D721Med (cell line): ENCODE measurements around the gene ANAPC5.
"Not testable (repeated sequence)": the region's sequence is repeated elsewhere in the genome, so short reads cannot be mapped to it uniquely, and the experiment has no call there.

ENCODE experiments used
- DNase-seq: peaks from one replicate; pipeline ENCODE4 v3.0.0; 2011; ENCODE audit warnings: low spot score; ENCODE audit not compliant: insufficient read length
- FAIRE-seq: peaks from 2 replicates; lab custom pipeline; 2011; peaks lifted over from hg19 to GRCh38; lab: Jason Lieb, UNC
- TF ChIP-seq, protein P1 (sequence below): IDR thresholded peaks from 2 replicates; pipeline ENCODE4 v1.5.1; 2012; ENCODE audit warnings: mild to moderate bottlenecking, control low read depth; ENCODE audit not compliant: insufficient read depth; ENCODE audit errors: missing control alignments

Gene ANAPC5

DNA sequence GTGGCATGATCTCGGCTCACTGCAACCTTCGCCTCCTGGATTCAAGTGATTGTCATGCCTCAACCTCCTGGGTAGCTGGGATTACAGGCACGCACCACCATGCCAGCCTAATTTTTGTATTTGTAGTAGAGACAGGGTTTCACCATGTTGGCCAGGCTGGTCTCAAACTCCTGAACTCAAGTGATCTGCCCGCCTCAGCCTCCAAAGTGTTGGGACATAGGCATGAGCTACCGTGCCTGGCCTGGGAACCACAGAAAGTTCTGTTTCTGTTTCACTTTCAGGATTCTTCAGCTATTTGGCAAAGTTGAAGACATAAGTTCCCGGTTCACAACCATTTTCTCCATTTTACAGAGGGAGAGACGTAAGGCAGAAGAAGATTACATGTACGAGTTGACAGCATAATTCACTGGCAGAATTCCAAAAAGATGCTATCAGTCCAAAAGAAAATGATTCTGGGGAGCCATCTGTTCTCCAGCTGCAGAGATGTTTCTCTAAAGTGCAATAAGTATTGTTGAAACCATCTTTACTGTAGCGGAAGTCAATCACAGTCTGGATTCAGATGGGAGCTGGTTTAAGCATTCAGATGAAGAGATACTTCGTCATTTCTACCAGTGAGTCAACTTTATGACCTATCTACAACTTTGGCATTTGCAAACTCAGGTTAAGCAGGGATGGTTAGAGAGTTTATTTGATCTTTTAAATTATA lies 39.6 kb upstream of the ANAPC5 start:
- DNase-seq (no peak), FAIRE-seq (no peak)
- TF ChIP-seq, protein P1, sequence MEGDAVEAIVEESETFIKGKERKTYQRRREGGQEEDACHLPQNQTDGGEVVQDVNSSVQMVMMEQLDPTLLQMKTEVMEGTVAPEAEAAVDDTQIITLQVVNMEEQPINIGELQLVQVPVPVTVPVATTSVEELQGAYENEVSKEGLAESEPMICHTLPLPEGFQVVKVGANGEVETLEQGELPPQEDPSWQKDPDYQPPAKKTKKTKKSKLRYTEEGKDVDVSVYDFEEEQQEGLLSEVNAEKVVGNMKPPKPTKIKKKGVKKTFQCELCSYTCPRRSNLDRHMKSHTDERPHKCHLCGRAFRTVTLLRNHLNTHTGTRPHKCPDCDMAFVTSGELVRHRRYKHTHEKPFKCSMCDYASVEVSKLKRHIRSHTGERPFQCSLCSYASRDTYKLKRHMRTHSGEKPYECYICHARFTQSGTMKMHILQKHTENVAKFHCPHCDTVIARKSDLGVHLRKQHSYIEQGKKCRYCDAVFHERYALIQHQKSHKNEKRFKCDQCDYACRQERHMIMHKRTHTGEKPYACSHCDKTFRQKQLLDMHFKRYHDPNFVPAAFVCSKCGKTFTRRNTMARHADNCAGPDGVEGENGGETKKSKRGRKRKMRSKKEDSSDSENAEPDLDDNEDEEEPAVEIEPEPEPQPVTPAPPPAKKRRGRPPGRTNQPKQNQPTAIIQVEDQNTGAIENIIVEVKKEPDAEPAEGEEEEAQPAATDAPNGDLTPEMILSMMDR = no peak

DNA sequence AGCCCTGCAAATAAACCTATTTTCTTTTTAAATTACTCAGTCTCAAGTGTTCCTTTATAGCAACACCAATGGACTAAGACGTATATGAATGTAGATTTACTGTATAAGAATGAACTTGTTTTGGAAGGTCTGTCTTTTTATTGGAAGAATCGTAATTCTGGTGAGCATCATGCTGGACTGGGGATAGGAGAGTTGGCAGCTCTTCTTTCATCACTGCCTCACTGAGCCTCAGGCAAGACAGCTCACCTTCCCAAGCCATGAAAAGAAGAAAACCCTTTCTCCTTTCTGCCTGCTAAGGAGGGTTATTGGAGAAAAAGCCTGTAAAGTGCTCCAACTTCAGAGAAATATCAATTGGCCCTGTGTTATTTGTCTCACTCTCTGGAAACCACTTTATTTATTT lies 38.6 kb upstream of the ANAPC5 start:
- DNase-seq (no peak), FAIRE-seq (no peak)
- TF ChIP-seq, protein P1 = no peak

DNA sequence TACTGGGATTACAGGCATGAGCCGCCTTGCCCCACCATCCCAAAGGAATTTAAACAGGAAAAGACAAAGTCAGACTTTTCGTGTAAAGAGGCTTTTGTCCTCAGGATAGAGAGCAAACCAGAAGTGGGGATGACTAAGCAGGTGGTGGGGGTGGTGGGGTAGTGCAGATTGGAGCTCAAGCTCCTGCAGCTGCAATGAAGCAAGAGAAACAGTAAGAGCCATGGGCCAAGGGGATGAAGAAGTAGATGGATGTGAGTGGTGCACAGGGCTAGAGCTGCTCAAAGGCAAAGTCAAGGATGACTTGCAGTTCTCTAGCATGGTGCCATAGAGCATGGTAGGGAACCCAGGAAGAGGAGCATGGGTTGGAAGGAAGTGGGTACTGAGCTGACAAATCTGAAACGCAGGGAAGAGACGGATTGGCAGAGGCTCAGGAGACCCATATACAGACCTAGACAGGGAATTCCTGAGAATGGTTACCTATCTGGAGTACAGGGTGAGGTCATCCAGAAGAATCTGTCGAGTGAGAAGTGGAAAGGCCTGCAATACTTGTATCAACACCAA lies 36.3 kb upstream of the ANAPC5 start:
- FAIRE-seq = no peak
- DNase-seq = no peak
- TF ChIP-seq, protein P1 = no peak

DNA sequence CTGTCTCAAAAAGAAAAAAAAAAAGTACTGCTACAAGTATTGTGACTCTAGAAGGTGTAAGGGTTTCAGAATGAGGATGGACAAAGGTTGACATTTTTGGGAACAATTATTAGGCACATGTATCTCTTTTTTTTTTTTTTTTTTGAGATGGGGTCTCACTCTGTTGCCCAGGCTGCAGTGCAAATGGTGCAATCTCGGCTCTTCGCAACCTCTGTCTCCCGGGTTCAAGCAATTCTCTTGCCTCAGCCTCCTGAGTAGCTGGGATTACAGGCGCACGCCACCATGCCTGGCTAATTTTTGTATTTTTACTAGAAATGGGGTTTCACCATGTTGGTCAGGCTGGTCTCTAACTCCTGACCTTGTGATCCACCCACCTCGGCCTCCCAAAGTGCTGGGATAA lies 32.7 kb upstream of the ANAPC5 start:
- FAIRE-seq, DNase-seq: not testable (repeated sequence)

DNA sequence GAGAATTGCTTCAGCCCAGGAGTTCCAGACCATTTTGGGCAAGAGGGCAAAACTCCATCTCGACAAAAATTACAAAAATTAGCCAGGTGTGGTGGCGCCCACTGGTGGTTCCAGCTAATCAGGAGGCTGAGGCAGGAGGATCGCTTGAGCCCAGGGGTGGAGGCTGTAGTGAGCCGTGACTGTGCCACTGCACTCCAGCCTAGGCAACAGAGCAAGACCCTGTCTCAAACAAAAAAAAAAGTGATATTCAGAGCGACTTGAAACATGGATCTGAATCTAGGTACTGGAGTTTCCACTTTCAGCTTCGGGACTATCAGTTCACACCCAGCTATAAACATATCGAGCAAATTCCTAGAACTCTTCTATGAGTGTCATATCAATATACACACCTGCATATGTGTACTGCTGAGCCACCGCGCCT lies 31.4 kb upstream of the ANAPC5 start:
- TF ChIP-seq, protein P1 = no peak

DNA sequence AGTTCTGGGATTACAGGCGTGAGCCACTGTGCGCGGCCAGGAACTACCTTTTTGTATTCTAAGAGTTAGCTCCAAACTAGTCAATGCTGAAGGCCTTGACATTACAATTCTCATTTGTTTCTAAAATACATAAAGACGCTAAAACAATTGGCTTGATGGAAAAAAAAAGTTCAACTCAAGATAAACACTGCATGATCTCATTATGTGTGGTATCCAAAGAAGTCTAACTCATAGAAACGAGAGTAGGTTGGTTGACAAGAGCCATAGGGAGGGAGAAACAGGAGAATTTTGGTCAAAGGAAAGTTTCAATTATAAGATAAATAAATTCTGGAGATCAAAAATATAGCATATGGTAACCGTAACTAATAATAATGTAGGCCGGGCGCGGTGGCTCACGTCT lies 27.7 kb upstream of the ANAPC5 start:
- DNase-seq = no peak
- no peak for FAIRE-seq
- TF ChIP-seq, protein P1 = no peak

More for the DNA sequence above, 31.4 kb upstream of the ANAPC5 start:
- DNase-seq = no peak
- FAIRE-seq = no peak

DNA sequence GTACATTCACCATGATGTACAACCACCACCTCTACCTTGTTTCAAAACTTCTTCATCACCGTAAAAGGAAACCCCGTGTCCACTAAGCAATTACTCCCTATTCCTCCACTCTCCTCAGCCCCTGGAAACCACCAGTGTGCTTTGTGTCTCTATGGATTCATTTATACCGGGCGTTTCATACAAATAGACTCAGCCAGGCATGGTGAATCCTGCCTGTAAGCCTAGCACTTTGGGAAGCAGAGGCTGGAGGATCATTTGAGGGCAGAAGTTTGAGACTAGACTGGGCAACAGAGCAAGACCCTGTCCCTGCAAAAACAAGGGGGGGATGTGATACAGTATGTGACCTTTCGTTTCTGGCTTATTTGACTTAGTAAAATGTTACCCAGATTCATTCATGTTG lies 26.5 kb upstream of the ANAPC5 start:
- TF ChIP-seq, protein P1 = no peak
- no peak for DNase-seq
- no peak for FAIRE-seq
